Fibroblast of the aortic adventitia (primary cell): ENCODE measurements around the gene STAC3. TPM values are rescaled to one million over a fixed set of nuclear protein-coding genes. Genes with fewer than 3 reads are reported as not detected.

Source experiments
- DNase-seq: peaks from one replicate; pipeline ENCODE4 v3.0.0-alpha.2; 2010; ENCODE audit warnings: low read depth
- H3K4me3 ChIP-seq: 2 replicates; pipeline ENCODE4 v1.5.1; 2011; ENCODE audit warnings: low read depth, mild to moderate bottlenecking, control low read depth, low read length, moderate library complexity
- total RNA-seq: library from RNA; depleted of rRNA; stranded (reverse); fragments of >200 nt; gene quantifications from 2 replicates; pipeline ENCODE4 v1.2.3, GENCODE V29; 2012; ENCODE audit warnings: low replicate concordance
- TF ChIP-seq, protein P1 (sequence below): IDR thresholded peaks from 2 replicates; pipeline ENCODE4 v1.5.1; 2011; ENCODE audit warnings: mild to moderate bottlenecking, low read length, control low read depth, inconsistent platforms; ENCODE audit not compliant: insufficient read depth

STAC3 gene
- total RNA-seq, 1 donor: 0.90 TPM

DNA sequence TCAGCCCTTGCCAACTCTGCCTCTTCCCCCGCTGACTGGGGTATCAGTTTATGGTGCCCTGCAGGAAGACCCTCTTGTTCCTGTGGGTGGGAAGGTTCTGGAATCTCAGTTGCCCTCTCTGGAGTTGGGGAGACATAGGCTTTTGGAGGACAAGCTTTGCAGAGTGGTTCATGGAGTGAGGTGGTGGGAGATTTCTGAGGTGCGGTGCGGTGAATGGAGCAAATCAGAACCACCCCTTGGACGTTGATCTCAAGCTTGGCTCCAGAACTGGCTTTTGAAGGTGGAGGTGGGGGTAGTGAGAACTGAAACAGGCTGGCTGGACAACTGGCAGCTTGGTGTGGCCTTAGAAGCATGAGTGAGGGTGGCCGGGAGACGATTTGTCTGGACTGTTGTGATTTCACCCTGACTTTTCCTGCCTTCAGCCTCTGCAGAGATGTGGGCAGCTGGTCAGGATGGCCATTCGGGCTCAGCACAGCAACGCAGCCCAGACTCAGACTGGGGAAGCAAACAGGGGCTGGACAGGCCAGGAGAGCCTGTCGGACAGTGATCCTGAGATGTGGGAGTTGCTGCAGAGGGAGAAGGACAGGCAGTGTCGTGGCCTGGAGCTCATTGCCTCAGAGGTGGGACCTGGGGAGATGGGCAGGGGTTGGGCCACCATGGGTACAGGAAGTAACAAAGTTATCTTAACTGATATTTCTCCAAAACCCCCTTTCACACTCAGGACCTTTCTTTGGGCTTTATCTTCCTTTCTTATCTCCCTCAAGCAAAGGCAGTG is 20.4 kb downstream of the STAC3 start:
- peak; percentile 48 for DNase-seq
- peak overlapping the region; percentile 93 for H3K4me3 ChIP-seq
- TF ChIP-seq, protein P1, sequence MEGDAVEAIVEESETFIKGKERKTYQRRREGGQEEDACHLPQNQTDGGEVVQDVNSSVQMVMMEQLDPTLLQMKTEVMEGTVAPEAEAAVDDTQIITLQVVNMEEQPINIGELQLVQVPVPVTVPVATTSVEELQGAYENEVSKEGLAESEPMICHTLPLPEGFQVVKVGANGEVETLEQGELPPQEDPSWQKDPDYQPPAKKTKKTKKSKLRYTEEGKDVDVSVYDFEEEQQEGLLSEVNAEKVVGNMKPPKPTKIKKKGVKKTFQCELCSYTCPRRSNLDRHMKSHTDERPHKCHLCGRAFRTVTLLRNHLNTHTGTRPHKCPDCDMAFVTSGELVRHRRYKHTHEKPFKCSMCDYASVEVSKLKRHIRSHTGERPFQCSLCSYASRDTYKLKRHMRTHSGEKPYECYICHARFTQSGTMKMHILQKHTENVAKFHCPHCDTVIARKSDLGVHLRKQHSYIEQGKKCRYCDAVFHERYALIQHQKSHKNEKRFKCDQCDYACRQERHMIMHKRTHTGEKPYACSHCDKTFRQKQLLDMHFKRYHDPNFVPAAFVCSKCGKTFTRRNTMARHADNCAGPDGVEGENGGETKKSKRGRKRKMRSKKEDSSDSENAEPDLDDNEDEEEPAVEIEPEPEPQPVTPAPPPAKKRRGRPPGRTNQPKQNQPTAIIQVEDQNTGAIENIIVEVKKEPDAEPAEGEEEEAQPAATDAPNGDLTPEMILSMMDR: no peak

DNA sequence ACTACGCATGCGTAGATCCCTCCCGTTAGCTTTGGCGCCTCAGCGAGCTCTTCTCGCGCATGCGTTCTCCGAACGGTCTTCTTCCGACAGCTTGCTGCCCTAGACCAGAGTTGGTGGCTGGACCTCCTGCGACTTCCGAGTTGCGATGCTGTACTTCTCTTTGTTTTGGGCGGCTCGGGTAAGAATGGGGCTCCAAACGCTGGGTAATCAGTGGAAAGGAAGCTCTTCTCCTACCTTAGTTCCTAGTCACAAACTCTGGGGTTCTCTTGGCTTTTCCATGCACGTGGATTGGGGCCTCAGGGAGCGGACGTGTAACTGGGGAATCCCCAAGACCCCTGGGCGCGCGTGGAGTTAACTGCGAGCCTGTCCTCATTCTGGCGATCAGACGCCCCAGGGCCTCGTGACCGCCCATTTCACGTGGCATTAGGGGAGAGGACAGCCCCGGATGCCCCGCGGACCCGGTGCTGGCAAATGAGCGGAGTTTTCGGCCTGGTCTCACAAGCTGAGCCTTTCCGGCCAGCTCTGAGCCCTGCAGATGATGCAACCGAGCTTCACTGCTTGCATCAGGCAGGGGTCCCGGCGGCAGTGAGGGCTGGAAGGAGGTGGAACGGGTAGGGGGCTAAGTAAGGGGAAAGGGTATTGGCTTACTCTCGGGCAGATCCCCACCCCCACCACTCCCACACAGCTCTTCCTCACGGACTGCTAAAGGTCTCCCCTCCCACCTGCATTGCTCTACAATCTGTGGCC is 21.2 kb downstream of the STAC3 start, which contains the start of gene SHMT2:
Gene SHMT2 (plus strand): TSS at position 78 of the 747 bp plus-strand sequence. CDS start 68 bp downstream, at position 146.
- DNase-seq: peak; percentile 98
- TF ChIP-seq, protein P1: no peak
- H3K4me3 ChIP-seq: peak within 1 kb of the TSS; percentile 93

DNA sequence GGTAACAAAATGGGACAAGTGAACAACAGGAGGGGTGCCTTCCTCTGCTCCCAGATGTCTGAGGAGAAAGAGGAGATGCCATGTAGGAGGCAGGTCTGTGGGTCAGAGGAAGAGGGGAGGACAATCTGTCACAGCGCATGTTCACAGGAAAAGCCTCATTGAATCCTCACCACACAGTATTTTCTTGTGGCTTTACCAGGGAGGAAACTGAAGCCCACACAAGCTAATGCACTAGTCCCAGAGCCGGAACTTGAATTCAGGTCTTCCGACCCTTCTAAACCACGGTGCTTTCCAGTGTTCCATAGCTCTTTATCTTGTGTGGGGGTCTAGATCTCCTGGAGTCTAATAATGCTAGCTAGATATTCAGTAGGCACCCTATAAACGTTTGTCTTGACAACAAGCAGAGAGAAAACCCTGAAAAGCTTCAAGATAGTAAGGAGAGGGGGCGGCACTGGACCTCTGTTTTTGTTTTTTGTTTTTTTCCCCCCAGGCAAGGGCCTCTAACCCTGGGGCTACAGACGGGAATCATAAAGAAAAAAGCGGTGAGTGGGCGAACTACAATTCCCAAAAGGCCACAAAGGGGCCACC is 21.8 kb downstream of the STAC3 start:
- DNase-seq: no peak
- TF ChIP-seq, protein P1: peak; percentile 1
- peak overlapping the region; percentile 93 for H3K4me3 ChIP-seq

DNA sequence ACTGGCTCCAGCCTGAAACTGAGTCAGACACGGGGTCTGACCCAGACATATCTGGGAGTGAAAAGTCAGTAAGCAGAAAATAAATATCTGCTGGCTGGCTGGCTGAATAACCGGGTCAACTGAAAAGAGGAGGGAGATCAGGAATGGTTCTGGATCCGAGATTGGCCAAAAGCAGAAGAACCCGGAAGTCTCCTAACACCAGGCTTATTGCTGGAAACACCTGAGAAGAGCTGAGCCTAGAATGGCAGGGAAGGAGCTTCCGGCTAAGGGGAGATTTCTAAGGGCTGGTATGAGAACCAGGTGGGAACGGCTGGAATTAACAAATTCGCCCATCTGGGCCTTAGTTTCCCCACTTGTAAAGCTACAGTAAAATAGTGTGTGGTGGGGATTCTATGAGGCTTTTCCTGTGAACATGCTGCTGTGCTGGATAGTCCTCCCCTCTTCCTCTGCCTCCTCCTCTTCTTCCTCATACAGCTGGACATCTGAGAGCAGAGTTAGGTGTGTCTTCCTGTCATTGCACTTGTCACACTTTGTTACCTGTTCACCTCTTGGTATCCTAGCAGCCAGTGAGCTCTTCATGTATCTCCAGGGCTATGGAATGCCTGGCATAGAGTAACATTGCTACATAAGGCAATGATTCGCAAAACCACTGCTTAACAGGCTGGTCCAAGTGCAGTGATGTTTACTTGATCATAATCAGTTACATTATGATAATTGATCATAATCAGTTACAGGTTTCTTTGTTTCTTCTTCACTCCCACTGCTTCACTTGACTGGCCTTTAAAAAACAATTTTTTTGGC is 23.5 kb downstream of the STAC3 start:
- TF ChIP-seq, protein P1: no peak
- H3K4me3 ChIP-seq: no peak overlapping the region
- no peak for DNase-seq

DNA sequence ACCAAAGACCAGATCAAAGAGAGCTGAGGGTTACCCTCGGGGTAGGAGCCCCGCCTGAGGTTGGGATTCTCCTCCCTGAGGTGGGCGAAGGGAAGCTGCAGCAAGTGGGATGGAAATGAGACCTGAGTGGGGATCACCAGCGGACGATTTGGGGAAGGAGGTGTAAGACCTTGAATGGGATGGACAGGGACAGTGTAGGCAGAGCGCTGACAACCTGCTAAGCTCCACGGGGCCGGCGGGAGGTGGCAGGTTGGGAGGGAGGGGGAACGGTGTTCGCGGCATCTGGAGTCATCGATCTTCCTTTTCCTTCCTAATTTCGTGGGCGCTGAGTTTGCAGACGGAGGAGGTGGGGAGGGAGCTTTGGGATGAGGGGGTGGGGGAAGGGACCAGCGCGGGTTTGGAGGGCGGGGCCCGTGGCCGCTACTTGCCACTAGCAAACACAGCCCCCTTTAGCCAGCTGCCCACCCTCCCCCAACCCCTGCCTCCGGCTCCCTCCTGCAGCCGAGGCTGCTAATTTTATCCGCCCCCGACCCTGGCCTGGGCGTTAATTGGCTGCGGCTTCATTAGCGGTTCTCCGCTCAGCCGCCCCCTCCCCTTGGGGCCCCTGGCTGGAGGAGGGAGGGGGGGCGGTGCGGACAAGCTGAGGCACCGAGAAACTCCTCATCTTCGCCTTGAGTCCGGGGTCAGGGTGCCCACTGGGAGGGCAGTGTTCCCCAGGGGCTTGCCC is 24.2 kb downstream of the STAC3 start:
- DNase-seq: no peak
- TF ChIP-seq, protein P1: no peak
- H3K4me3 ChIP-seq: no peak overlapping the region
